Hippocampal formation (tissue), 2 donors: ENCODE results near the gene KRT6A.
"Not testable (repeated sequence)": the region's sequence is repeated elsewhere in the genome, so short reads cannot be mapped to it uniquely, and the experiment has no call there.

Source experiments
- DNase-seq, 2 donors: peaks; one replicate each; lab custom pipeline; 2025; lab: John Stamatoyannopoulos, UW

Gene KRT6A

DNA sequence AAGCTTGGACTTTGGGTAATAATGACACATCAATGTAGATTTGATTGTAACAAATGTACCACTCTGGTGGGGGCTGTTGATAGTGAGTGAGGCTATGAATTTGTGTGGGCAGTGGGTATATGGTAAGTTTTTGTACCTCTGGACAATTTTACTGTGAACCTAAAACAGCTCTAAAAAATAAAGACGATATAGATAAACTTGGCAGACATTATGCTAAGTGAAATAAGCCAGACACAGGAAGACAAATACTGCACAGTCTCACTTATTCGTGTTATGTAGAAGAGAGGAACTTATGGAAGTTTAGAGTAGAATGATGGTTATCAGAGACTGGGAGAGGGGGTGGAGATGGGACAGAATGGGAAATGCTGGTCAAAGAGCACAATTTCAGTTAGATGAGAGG, 28.2 kb downstream of the KRT6A start:
- DNase-seq, result no peak

DNA sequence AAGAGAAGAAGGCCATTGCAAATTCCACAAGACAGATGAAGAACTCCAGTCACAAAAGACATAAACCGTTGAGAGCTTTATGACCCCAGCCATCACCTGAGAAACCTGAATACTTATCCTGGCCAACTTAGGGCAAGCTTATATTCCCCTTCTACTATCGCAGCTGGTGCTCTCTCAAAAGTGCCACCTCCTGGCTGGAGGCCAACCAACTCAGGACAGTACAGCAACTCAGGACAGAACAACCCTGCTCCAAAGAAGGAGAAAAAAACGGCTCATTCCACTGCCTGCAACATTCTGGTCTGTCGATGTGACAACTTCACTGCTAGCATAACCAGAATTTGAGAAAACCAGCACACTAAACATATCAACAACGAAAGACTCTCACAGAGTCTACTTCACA, 31.4 kb downstream of the KRT6A start:
- DNase-seq, result no peak

DNA sequence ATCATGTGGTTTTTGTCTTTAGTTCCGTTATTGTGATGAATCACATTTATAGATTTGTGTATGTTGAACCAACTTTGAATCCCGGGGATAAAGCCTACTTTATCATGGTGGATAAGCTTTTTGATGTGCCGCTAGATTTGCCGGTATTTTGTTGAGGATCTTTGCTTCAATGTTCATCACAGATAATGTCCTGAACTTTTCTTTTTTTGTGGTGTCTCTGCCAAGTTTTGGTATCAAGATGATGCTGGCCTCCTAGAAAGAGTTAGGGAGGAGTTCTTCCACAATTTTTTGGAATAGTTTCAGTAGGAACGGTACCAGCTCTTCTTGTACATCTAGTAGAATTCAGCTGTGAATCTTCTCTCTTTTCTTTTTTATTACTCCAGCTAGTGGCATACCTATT, 34.2 kb downstream of the KRT6A start:
- no peak for DNase-seq

DNA sequence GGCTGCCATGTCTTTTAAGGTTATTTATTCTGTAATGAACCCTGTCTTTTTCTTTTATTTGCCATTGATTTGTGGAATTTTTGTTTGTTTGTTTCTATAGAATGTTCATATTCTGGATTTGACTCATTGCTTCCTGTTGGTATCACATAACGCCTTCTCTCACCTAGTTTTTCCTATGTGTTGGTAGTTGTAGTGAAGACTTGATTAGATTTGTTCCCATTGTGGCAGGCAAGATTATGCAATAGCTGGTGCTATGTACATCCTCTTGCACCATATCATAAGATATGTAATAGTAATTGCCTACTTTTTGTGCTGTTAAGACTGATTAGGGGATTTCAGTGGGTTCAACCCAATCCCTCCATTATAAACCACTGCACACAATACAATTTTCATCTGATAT, 37.2 kb downstream of the KRT6A start:
- DNase-seq, result no peak

DNA sequence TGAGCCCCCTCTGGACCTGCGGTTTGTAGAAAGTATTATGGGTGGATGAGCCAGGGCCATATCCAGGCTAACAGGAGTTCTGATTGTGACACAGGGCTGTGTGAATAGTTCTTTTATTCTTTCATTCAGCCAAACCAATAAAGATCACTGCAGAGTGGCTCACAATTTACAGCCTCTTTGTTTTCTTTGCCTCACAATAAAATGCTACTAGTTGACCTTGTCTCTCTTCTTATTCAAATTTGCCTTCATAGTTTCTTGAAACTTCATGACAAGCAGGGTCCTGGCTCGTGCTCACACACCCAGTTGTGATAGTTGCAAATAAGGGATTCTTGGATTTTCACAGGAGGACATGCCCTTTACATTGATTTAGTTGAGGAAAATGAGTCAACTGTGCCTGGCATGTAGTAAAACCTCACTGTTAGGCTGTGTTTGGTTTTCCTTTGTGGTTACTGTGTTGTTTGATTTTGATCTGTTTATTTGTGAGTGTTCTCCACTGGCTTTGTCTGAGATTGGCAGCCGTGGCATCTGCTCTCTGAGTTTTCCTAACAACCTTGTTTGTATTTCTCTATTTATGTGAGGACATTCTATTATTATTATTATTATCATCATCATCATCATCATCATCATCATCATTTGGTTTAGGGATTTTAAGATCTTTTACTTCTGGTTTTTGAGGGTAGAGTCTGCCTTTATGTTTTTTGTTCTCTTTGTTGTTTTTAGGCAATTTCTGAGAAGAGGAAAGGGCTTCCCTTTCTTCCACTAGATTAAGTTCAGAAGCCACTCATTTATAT, 38.5 kb downstream of the KRT6A start:
- peak in 1 of 2 donors; percentile 16 for DNase-seq

DNA sequence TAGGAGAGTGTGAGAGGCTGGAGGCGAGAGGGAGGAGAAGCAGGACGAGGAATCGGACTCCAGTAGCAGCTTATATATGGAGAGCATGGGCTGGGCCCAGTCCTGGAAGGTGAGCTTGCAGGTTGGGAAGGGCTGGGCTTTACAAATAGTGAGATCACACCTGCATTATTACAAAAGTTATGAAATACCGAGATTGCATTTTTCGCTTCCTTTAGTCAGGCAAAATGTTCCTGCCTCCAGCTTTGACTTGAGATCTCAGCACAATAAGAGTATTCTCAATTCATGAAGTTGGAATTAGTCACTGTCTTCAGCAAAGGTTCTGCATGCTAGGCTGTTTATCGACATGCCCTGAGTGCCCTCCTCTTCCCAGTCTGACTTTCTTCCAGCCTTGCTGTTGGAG, 41.0 kb downstream of the KRT6A start, which contains the start of gene KRT6B:
Gene KRT6B, minus strand, starts transcription at position 46 of the 400 bp plus-strand sequence. CDS start 68 bp downstream, outside the sequence.
- DNase-seq, result no peak

DNA sequence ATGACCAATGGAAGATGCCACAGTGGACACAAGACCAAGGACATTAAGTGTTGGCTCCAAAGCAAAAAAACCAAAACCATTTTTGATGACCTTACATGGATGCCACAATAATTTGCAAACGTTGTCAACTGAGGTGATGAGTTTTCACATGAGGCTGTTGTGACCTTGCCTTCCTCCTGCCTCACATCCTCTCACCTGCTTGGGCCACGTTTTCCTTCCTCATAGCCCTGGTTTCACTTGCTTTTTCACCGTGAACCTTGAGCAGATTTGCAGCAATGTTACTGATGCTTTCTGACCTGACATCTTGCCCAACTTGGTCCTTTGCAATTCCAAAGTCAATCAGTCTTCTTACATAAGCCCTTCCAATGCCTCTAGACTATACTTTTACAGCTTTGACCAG, 44.8 kb downstream of the KRT6A start:
- DNase-seq, result no peak

DNA sequence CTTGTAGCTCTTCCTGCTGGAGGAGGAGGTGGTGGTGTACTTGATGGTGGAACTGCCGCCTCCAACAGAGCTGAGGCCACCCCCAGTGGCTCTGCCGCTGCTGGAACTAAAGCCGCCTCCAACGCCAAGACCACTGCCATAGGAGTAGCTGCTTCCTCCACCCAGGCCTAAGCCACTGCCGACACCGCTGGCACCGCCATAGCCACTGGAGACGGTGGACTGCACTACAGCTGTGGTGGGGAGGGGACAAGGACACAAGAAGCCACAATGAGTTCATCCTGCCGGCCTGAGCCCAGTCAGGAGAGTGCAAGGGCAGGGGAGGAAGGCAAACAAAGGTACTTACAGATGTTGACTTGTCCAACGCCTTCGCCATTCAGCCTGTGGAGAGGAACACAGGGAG, 45.9 kb downstream of the KRT6A start:
- DNase-seq, result not testable (repeated sequence)

DNA sequence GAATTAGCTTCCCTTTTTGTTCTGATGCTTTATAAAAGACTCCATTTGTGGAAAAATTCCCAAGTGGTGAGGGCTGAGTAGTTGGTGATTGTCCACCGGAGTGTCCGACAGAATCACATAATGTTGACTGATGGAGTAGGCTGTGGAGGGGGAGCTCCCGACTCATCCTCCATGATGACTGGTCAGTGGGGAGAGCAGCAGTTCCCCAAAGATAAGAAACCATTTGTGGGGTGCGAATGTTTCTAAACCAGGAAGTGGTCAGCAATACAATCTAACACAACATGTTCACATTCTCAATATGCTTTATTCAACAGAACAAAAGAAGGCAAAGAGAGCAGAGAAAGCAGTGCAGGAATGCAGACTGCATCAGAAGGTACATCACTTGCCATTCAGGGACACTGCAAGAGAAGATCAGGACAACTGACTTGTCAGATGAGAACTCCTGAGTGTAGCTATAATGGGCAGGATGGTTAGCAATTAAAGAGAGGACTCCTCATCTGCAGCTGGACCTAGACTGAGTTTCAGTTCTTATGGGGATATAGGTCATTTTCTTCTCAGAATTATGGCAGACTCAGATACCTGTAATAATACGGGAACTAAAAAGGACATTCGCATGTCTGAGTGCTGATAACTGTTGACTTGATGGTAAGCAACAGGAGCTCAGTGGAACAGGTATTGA, 46.6 kb downstream of the KRT6A start:
- DNase-seq, result no peak

DNA sequence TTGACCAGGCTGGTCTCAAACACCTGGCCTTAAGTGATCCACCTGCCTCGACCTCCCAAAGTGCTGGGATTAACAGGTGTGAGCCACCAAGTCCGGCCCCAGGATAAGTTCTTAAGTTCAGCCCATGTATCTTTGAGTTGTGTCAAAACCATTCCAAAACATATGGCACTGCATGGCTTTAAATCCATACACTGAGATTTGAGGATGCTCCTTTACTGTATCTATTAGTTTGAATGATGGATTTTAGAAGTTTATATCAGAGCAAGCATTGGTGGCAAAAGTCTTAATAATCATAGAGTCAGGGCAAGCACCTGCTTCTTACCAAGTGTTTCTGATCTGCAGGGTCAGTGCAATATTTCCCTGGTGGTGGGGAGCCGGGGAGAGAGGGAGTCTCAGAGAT, 47.2 kb downstream of the KRT6A start:
- DNase-seq, result no peak

DNA sequence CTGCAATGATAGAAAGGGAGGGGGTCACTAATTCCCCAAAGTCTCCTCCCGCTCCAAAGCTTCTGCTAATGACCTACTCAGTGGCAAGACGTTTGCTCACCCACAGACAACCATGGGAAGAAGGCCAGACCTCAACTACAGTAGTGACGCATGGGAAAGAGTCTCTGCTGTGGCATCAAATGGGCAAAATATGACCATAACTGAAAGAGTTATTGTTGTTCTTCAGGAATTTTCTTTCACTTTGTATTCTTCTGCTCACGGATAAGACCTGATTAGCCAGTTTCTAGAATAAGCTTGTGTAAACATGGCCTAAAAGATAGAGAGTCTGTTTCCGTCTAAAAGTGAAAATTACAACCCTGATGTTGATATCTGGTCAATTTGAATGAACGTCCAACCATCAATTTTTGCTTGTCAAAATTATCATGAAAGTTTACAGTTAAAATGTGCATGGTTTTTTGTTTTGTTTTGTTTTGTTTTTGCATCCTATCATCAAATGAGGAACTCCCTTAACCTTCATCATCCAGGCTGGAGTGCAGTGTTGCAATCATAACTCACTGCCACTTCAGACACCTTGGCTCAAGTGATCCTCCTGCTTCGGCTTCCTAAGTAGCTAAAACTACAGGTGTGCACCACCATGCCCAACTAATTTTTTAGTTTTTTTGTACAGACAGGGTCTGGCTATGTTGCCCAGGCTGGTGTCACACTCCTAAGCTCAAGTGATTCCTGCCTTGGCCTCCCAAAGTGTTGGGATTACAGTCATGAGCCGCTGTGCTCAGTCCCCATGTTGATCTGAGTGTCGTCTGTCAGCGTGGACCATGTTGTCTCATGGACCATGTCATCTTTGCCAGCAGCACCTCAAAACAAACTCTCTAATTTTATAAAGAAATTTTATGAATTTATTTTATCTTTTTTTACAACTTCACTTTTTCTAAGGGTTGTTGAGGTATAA, 48.1 kb downstream of the KRT6A start:
- no peak for DNase-seq

DNA sequence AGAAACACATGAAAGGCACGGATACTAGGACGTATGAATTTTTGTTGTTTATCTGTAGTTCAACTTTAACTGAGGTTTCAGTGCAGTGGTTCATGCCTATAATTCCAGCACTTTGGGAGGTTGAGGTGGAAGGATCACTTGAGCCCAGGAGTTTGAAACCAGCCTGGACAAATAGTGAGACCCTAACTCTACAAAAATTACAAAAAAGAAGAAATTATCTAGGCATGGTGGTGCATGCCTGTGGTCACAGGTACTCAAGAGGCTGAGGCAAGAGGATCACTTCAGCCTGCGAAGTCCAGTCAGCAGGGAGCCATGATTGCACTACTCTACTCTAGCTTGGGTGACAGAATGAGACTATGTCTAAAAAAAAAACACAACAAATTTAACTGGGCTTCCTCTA, 49.1 kb downstream of the KRT6A start:
- no peak for DNase-seq

DNA sequence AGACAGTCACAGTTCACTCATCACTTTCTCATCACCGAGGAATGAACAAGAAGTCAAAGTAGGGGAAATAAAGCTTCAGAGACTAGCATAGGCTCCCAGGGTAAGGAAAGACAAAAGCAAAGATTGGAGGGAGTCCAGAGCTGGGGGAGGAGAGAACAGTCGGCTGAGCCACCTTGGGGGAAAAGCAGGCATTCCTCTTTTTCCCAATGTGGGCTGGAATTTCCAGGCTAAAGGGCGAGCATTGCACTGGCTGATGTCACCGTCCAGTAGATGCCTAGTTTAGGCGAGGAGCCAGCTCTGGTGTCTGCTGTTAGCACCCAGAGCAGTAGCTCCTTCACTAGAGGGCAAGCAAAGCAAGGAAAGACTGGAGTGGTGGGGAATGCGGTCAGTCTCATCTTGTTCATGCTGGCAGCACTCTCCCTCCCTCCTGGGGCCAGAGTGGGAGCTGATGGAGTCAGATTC, 50.4 kb downstream of the KRT6A start:
- DNase-seq, result no peak

DNA sequence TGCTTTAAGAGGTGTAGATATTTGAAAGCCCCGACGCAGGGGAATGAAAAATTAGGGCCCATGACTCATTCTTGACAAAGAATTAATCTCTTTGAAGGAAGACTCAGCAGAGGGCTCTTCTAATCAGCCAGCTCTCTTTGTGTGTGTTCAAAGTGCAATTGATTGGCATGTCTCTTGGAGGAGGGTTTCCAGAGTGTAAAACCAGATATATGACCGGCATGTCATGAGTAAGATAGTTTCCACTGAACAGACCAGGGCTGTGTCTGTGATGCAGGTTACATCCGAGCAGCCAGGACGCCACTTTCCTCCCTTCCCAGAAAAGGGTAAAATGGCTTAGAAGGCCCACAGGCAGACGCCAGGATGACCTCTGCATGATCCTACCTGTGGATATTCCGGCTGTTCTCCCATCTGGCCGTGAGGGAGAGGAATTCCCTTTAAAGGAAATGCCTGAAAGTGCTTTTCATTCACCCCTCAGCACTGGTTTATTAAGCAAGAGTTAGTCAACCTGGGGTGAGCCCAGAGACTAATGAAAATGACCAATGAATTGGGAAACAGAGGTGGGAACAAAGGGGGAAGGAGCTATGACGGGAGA, 51.6 kb downstream of the KRT6A start:
- no peak for DNase-seq

DNA sequence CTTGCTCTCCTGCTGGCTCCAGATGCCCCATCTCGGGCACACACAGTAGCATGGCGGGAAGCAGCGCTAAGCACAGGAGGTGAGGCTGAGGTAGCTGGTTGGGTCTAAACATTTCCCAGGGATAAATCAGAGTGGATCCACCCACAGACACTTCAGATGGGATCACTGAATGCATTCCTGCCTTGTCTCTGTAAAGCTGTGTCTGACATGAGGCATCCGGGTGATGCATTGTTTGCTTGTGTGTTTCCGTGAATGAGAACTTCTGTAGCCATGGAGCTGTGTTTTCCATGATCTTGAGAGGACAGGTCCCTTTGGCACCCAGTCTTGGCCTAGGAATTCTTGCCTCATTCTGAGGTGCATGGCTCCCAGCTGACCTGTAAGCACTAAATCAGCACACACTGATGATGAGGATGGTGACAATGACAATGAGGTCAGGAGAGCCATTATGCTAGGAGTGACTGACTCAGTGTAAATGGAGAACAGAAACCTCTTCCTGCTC, 52.2 kb downstream of the KRT6A start:
- DNase-seq, result no peak

DNA sequence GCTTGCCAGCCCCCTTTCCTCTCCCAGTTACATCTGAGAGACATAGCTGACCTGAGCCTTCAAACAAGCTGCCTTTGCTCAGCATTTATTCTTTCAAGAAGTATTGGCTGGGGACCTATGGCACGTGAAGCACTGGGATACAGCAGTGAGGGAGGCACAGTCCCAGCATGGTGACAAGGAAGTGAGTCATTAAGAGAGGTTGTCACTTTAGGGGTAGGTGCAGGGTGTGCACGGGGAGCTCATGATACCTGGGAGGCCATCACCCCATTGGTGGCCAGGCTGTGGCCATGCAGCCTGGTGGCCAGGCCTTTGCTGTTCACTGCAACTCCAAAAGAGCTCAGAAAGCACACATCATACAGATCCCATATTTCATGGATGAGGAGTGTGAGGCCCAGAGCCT, 53.2 kb downstream of the KRT6A start:
- no peak for DNase-seq

DNA sequence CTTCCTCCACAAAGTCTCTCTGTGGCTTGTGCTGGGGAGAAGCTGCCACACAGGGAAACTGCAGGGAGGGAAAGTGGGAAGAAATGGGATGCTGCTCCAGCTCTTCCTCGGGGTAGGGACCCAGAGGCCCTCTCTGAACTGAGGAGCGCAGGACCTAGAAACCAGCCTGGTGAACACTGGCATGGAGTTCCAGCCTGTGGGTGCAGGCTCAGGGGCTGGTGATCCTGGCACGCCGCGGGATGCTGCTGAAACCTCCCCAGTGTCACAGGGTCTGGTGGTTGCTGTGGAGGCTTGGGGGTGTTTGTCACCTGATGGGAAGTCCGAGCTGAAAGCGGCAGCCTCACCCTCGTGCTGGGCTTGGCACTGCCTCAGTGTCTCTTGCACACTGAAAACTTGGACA, 53.6 kb downstream of the KRT6A start:
- no peak for DNase-seq

DNA sequence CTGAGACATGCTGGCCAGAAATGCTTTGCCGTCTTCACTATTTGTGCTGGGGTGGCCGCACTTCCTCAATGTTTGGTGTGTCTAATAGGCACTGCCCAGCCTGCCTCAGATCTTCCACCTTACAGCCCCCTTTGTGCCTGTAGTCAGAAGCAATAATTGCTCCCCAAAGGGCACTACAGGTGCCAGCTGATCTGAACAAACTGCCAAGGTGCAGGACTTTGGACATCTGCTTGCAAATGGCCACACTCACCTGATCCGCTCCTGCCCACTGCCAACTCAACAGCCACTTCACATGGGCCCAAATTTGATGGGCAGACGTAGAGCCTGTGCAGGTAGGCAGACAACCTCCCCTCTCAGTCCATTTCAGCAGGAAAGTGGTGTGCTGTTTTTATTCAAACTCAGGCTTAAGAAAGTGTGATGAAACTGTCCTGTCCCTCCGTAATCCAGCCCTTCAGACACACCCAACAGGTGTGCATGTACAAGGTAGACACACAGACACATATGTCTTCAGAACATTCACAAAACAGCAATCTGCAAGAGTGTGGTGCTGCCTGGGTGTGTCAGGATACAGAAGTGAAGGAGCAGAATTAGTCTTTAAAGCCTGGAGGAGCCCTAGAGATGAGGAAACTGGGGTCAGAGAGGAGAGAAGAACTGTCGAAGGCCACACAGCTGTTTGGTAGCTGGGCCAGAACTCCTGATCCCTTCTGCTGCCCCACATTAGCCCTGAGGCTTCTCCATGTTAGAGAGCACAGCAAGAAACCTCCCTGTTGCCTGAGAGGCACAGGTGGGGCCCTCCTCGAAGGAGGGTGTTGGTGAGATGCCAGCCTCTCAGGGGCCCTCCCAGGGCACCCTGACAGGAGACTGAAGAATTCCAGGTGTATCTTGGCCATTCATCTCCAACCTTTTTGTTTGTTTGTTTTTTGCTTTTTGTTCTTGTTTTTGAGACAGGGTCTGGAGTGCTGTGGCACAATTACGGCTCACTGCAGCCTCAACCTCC, 54.5 kb downstream of the KRT6A start:
- no peak for DNase-seq

DNA sequence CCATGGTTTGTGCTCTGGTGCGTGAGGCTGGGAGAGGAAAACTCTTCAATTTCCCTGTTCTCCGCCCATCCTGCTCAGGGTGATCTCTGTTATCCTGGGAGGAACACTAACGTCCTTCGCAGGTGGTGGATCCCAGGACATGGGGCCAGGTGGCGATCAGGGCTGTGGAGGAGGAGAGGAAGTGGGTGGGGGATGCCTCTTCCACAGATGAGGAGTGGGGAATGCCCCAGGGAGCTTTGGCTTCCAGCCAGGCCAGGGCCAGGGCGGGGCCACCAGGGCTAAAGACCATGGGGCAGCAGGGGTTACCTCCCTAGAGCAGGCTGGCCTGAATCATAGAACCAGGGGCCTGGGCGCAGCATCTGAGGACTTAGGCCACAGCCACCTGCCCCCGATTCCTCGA, 55.5 kb downstream of the KRT6A start:
- no peak for DNase-seq
